MM.1S (cell line): ENCODE data around the gene ZNF101.
A peak's percentile ranks its signal among the peaks of the same experiment; 100 is the strongest.

Experiments used
- DNase-seq: peaks from one replicate; pipeline ENCODE4 v3.0.0-alpha.2; 2015
- H2AFZ ChIP-seq: fragments of 300-600 bp; sonication (generic); 2 replicates; pipeline ENCODE4 v1.6.0; 2016; ENCODE audit warnings: antibody characterized with exemption, low read length
- H3F3A ChIP-seq: fragments of 300-600 bp; sonication (generic); 2 replicates; pipeline ENCODE4 v1.6.1; 2016; ENCODE audit warnings: mild to moderate bottlenecking, antibody characterized with exemption, low read length, moderate library complexity, mixed read lengths; ENCODE audit not compliant: insufficient read depth
- H3K27ac ChIP-seq: fragments of 300-600 bp; sonication (generic); 2 replicates; pipeline ENCODE4 v1.5.1; 2016; ENCODE audit warnings: mild to moderate bottlenecking, low read length
- H3K27me3 ChIP-seq: fragments of 300-600 bp; sonication (generic); replicated peaks from 2 replicates; pipeline ENCODE4 v1.6.0; 2016; ENCODE audit warnings: low read length; ENCODE audit not compliant: insufficient read depth
- H3K36me3 ChIP-seq: fragments of 300-600 bp; sonication (generic); replicated peaks from 2 replicates; pipeline ENCODE4 v1.6.1; 2016; ENCODE audit warnings: mild to moderate bottlenecking, low read length, mixed read lengths; ENCODE audit not compliant: insufficient read depth
- H3K4me1 ChIP-seq: fragments of 300-600 bp; sonication (generic); 2 replicates; pipeline ENCODE4 v1.6.1; 2016; ENCODE audit warnings: low read length, mixed read lengths
- H3K4me2 ChIP-seq: fragments of 300-600 bp; sonication (generic); 2 replicates; pipeline ENCODE4 v1.6.0; 2016; ENCODE audit warnings: low read depth, low read length
- H3K4me3 ChIP-seq: fragments of 300-600 bp; sonication (generic); 2 replicates; pipeline ENCODE4 v1.5.1; 2016; ENCODE audit warnings: low read length, mixed read lengths
- H3K79me2 ChIP-seq: fragments of 300-600 bp; sonication (generic); 2 replicates; pipeline ENCODE4 v1.6.1; 2016; ENCODE audit warnings: mixed run types, low read length, mixed read lengths
- H3K9ac ChIP-seq: fragments of 300-600 bp; sonication (generic); 2 replicates; pipeline ENCODE4 v1.6.1; 2016; ENCODE audit warnings: low read length, mixed read lengths
- H3K9me2 ChIP-seq: fragments of 300-600 bp; sonication (generic); replicated peaks from 2 replicates; pipeline ENCODE4 v1.6.1; 2016; ENCODE audit warnings: mild to moderate bottlenecking, low read length, mixed read lengths; ENCODE audit not compliant: insufficient read depth
- H3K9me3 ChIP-seq: fragments of 300-600 bp; sonication (generic); replicated peaks from 2 replicates; pipeline ENCODE4 v1.6.1; 2016; ENCODE audit warnings: mild to moderate bottlenecking, low read length, mixed read lengths; ENCODE audit not compliant: insufficient read depth
- H4K20me1 ChIP-seq: fragments of 300-600 bp; sonication (generic); 2 replicates; pipeline ENCODE4 v1.6.1; 2016; ENCODE audit warnings: mild to moderate bottlenecking, low read length, moderate library complexity, mixed read lengths; ENCODE audit not compliant: insufficient read depth
- EZH2 ChIP-seq: fragments of 300-600 bp; sonication (generic); optimal IDR thresholded peaks from 2 replicates; pipeline ENCODE3; 2017; ENCODE audit warnings: low read depth, mild to moderate bottlenecking, antibody characterized with exemption, low read length, mixed read lengths
- EZH2phosphoT487 ChIP-seq: fragments of 300-600 bp; sonication (generic); IDR thresholded peaks from 2 replicates; pipeline ENCODE4 v1.6.1; 2018; ENCODE audit warnings: antibody characterized with exemption, low read length
- TF ChIP-seq, protein P1 (sequence below): fragments of 300-600 bp; sonication (generic); IDR thresholded peaks from 2 replicates; pipeline ENCODE4 v1.5.1; 2016; ENCODE audit warnings: antibody characterized with exemption, low read length, mixed read lengths

ZNF101 gene

GRCh38 chr19:19637186-19637522 lies 31.5 kb upstream of the ZNF101 start:
- H3K4me1 ChIP-seq = no peaks in the 10 kb centered on the region
- no peaks in the 10 kb centered on the region for H3K36me3 ChIP-seq
- H3K9me2 ChIP-seq = no peaks in the 10 kb centered on the region
- no peaks in the 10 kb centered on the region for H3K79me2 ChIP-seq
- no peak overlapping the region for H3K4me2 ChIP-seq
- H3K9me3 ChIP-seq = no peaks in the 10 kb centered on the region
- no peak overlapping the region for H2AFZ ChIP-seq
- no peak overlapping the region for H3K4me3 ChIP-seq
- H3K9ac ChIP-seq = no peak overlapping the region
- TF ChIP-seq EZH2phosphoT487 = no peak
- TF ChIP-seq, protein P1, sequence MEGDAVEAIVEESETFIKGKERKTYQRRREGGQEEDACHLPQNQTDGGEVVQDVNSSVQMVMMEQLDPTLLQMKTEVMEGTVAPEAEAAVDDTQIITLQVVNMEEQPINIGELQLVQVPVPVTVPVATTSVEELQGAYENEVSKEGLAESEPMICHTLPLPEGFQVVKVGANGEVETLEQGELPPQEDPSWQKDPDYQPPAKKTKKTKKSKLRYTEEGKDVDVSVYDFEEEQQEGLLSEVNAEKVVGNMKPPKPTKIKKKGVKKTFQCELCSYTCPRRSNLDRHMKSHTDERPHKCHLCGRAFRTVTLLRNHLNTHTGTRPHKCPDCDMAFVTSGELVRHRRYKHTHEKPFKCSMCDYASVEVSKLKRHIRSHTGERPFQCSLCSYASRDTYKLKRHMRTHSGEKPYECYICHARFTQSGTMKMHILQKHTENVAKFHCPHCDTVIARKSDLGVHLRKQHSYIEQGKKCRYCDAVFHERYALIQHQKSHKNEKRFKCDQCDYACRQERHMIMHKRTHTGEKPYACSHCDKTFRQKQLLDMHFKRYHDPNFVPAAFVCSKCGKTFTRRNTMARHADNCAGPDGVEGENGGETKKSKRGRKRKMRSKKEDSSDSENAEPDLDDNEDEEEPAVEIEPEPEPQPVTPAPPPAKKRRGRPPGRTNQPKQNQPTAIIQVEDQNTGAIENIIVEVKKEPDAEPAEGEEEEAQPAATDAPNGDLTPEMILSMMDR = no peak
- no peak for TF ChIP-seq EZH2
- no peaks in the 10 kb centered on the region for H3F3A ChIP-seq
- DNase-seq = no peak
- H3K27ac ChIP-seq = no peak overlapping the region
- no peaks in the 10 kb centered on the region for H3K27me3 ChIP-seq
- H4K20me1 ChIP-seq = no peaks in the 10 kb centered on the region

- no peaks in the 10 kb centered on the region for H3K9me2 ChIP-seq
- H3K4me3 ChIP-seq = no peak overlapping the region
- H3K79me2 ChIP-seq = no peaks in the 10 kb centered on the region
- H3K9ac ChIP-seq = no peak overlapping the region
- no peak overlapping the region for H2AFZ ChIP-seq
- H3K36me3 ChIP-seq = no peaks in the 10 kb centered on the region
- TF ChIP-seq, protein P1 = no peak
- no peak for TF ChIP-seq EZH2phosphoT487
- no peak for TF ChIP-seq EZH2
- no peak overlapping the region for H3K4me2 ChIP-seq
- 0 out of 2 replicates have a peak, but pooled peaks cover 3% of the 10 kb centered on the region for H3K4me1 ChIP-seq
- DNase-seq = no peak
- no peaks in the 10 kb centered on the region for H3F3A ChIP-seq
- H4K20me1 ChIP-seq = no peaks in the 10 kb centered on the region
- H3K27me3 ChIP-seq = no peaks in the 10 kb centered on the region
- H3K27ac ChIP-seq = no peak overlapping the region
- no peaks in the 10 kb centered on the region for H3K9me3 ChIP-seq
Measured at GRCh38 chr19:19637523-19638251, 31.0 kb upstream of the ZNF101 start.

- no peaks in the 10 kb centered on the region for H3K36me3 ChIP-seq
- H3K4me1 ChIP-seq = 0 out of 2 replicates have a peak, but pooled peaks cover 3% of the 10 kb centered on the region
- no peak overlapping the region for H3K27ac ChIP-seq
Measured at GRCh38 chr19:19642506-19643157, 26.0 kb upstream of the ZNF101 start.

More at GRCh38 chr19:19642506-19643157, 26.0 kb upstream of the ZNF101 start:
- peaks cover 10% of the 10 kb centered on the region for H3F3A ChIP-seq
- H3K27me3 ChIP-seq = no peaks in the 10 kb centered on the region
- no peaks in the 10 kb centered on the region for H3K9me3 ChIP-seq
- TF ChIP-seq EZH2phosphoT487 (no peak), EZH2 (no peak)
- TF ChIP-seq, protein P1 = no peak
- H3K79me2 ChIP-seq = no peaks in the 10 kb centered on the region; the same call in 1 of the 2 replicates
- H4K20me1 ChIP-seq = no peaks in the 10 kb centered on the region
- peak overlapping the region; percentile 95 for H3K4me3 ChIP-seq
- H3K9ac ChIP-seq = peak overlapping the region; percentile 67
- no peak for DNase-seq
- no peaks in the 10 kb centered on the region for H3K9me2 ChIP-seq
- peak overlapping the region; percentile 98 for H3K4me2 ChIP-seq
- H2AFZ ChIP-seq = peak overlapping the region; percentile 95
